Subcutaneous abdominal adipose tissue (tissue), 5 donors: Measurements from ENCODE around the gene ZSCAN22.
"Not testable (repeated sequence)": the region's sequence is repeated elsewhere in the genome, so short reads cannot be mapped to it uniquely, and the experiment has no call there.

Source experiments
- H3K27ac ChIP-seq: one replicate; pipeline ENCODE4 v1.7.0; 2013; ENCODE audit warnings: low read depth, mild to moderate bottlenecking, inconsistent platforms, low read length, moderate library complexity
- H3K27me3 ChIP-seq, 5 donors: one replicate each; pipeline ENCODE4 v1.7.0; 2013; ENCODE audit warnings: low read length in 5 of 5, inconsistent platforms in 1 of 5; ENCODE audit not compliant: control insufficient read depth in 5 of 5, insufficient read depth in 4 of 5
- H3K36me3 ChIP-seq, 5 donors: one replicate each; pipeline ENCODE4 v1.7.0; 2013; ENCODE audit warnings: low read length in 5 of 5; ENCODE audit not compliant: control insufficient read depth in 5 of 5, insufficient read depth in 5 of 5
- H3K4me1 ChIP-seq, 5 donors: one replicate each; pipeline ENCODE4 v1.7.0; 2013; ENCODE audit warnings: low read length in 5 of 5, mild to moderate bottlenecking in 3 of 5, moderate library complexity in 1 of 5; ENCODE audit not compliant: control insufficient read depth in 5 of 5, insufficient read depth in 5 of 5
- H3K4me3 ChIP-seq, 5 donors: one replicate each; pipeline ENCODE4 v1.7.0; 2013; ENCODE audit warnings: low read length in 5 of 5, low read depth in 1 of 5
- H3K9ac ChIP-seq, 5 donors: one replicate each; pipeline ENCODE4 v1.7.0; 2013; ENCODE audit warnings: low read length in 5 of 5, mild to moderate bottlenecking in 4 of 5, moderate library complexity in 3 of 5
- H3K9me3 ChIP-seq, 5 donors: one replicate each; pipeline ENCODE4 v1.7.0; 2013; ENCODE audit warnings: low read length in 5 of 5; ENCODE audit not compliant: control insufficient read depth in 5 of 5
- donor health status: healthy.
- donor health status: healthy.
- donor health status: healthy.
- donor health status: healthy.
- donor health status: healthy.

The ZSCAN22 gene

DNA sequence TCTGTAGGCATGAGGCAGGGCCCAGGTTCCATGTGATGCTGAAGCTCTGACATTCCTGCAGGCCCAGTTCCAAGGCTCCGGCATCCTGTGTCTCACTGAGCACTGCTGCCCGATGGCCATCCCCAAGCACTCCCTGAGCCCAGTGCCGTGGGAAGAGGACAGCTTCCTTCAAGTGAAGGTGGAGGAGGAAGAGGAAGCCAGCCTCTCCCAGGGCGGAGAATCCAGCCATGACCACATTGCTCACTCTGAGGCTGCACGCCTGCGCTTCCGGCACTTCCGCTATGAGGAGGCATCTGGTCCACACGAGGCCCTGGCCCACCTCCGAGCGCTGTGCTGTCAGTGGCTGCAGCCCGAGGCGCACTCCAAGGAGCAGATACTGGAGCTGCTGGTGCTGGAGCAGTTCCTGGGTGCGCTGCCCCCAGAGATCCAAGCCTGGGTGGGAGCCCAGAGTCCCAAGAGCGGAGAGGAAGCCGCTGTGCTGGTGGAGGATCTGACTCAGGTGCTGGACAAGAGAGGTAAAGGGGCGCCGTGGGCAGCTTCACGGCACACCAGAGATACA lies 8.0 kb downstream of the ZSCAN22 start:
- H3K4me3 ChIP-seq, result no peak overlapping the region
- no peaks in the 10 kb centered on the region for H3K9me3 ChIP-seq
- no peak overlapping the region for H3K27ac ChIP-seq
- no peak overlapping the region for H3K9ac ChIP-seq
- no peaks in the 10 kb centered on the region for H3K27me3 ChIP-seq
- peaks cover 0 to 10% (median 2%) of the 10 kb centered on the region in 5 donors for H3K4me1 ChIP-seq
- peaks cover 0 to 48% (median 46%) of the 10 kb centered on the region in 5 donors for H3K36me3 ChIP-seq

GRCh38 chr19:58335630-58336029 lies 8.8 kb downstream of the ZSCAN22 start:
- H3K27ac ChIP-seq, result no peak overlapping the region
- no peak overlapping the region for H3K4me3 ChIP-seq
- peaks cover 0 to 9% (median 3%) of the 10 kb centered on the region in 5 donors for H3K4me1 ChIP-seq
- H3K9me3 ChIP-seq, result no peaks in the 10 kb centered on the region
- no peak overlapping the region for H3K9ac ChIP-seq
- no peaks in the 10 kb centered on the region for H3K27me3 ChIP-seq
- H3K36me3 ChIP-seq, result peaks cover 0 to 52% (median 51%) of the 10 kb centered on the region in 5 donors

DNA sequence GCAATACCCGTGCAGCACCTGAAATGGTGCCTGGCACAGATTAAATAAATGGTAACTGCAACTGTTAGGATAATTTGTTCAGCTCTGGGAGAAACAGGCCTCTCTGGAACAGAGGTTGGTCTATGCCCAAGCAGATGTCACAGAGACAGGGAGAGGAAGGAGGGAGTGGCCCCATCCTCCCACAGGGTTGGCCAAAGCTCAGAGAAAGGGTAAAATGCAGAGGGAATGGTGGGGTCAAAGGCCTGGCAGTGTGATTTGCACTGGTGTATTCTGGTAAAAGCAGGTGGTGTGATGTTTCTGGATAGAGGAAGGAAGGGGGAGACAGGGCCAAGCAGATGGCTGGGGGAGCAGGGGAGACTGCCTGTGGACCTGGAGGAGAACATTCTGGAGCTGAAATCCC lies 9.4 kb downstream of the ZSCAN22 start:
- Histone ChIP-seq H3K9me3 (no peaks in the 10 kb centered on the region), H3K27me3 (no peaks in the 10 kb centered on the region), H3K27ac (no peak overlapping the region), H3K4me1 (peaks cover 0 to 8% (median 3%) of the 10 kb centered on the region in 5 donors), H3K4me3 (no peak overlapping the region), H3K9ac (no peak overlapping the region), H3K36me3 (peaks cover 0 to 57% (median 52%) of the 10 kb centered on the region in 5 donors)

- Histone ChIP-seq H3K27ac (no peak overlapping the region), H3K9ac (no peak overlapping the region), H3K4me1 (peaks cover 0 to 8% (median 3%) of the 10 kb centered on the region in 5 donors), H3K27me3 (no peaks in the 10 kb centered on the region), H3K4me3 (no peak overlapping the region), H3K36me3 (peaks cover 0 to 62% (median 53%) of the 10 kb centered on the region in 5 donors), H3K9me3 (no peaks in the 10 kb centered on the region)
Measured at GRCh38 chr19:58336820-58337219, 10.0 kb downstream of the ZSCAN22 start.

GRCh38 chr19:58338336-58338735 lies 11.5 kb downstream of the ZSCAN22 start:
- Histone ChIP-seq H3K36me3 (peaks cover 0 to 64% (median 53%) of the 10 kb centered on the region in 5 donors), H3K27ac (no peak overlapping the region)

DNA sequence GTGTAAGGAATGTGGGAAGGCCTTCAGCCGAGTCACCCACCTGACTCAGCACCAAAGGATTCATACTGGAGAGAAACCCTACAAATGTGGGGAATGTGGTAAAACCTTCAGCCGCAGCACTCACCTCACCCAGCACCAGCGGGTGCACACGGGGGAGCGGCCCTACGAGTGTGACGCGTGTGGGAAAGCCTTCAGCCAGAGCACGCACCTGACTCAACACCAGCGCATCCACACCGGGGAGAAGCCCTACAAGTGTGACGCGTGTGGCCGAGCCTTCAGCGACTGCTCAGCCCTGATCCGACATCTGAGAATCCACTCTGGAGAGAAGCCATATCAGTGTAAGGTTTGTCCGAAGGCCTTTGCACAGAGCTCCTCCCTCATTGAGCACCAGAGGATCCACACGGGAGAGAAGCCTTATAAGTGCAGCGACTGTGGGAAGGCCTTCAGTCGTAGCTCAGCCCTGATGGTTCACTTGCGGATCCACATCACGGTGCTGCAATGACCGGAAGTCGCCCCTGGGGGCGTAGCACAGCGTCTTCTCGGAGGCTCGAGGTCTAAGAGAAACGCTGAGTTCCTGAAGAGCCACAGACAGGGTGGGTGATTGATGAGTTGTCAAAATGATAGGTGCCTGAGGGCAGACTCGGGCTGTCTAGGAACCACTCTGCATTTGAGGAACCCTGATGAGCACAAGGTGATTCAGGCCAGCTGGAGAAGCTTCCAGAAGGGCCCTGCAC lies 12.2 kb downstream of the ZSCAN22 start:
- peaks cover 0 to 8% (median 3%) of the 10 kb centered on the region in 5 donors for H3K4me1 ChIP-seq
- H3K4me3 ChIP-seq, result no peak overlapping the region
- H3K9me3 ChIP-seq, result no peaks in the 10 kb centered on the region
- peaks cover 0 to 64% (median 53%) of the 10 kb centered on the region in 5 donors for H3K36me3 ChIP-seq
- no peaks in the 10 kb centered on the region for H3K27me3 ChIP-seq
- H3K9ac ChIP-seq, result no peak overlapping the region
- H3K27ac ChIP-seq, result no peak overlapping the region

More at GRCh38 chr19:58338336-58338735, 11.5 kb downstream of the ZSCAN22 start:
- Histone ChIP-seq H3K27me3 (no peaks in the 10 kb centered on the region), H3K9me3 (no peaks in the 10 kb centered on the region), H3K9ac (no peak overlapping the region), H3K4me1 (peaks cover 0 to 8% (median 3%) of the 10 kb centered on the region in 5 donors), H3K4me3 (no peak overlapping the region)

- H3K4me1 ChIP-seq, result peaks cover 0 to 21% (median 12%) of the 10 kb centered on the region in 5 donors
- H3K36me3 ChIP-seq, result peaks cover 0 to 13% (median 4%) of the 10 kb centered on the region in 5 donors
- H3K4me3 ChIP-seq, result no peak overlapping the region
- no peaks in the 10 kb centered on the region for H3K9me3 ChIP-seq
- H3K9ac ChIP-seq, result no peak overlapping the region
- H3K27ac ChIP-seq, result no peak overlapping the region
- peaks cover 7 to 31% (median 18%) of the 10 kb centered on the region in 5 donors for H3K27me3 ChIP-seq
Measured at GRCh38 chr19:58345558-58345957, 18.8 kb downstream of the ZSCAN22 start.

- Histone ChIP-seq H3K9ac (peak overlapping the region in 3 of 5 donors; percentile 52 to 68 (median 66)), H3K36me3 (no peaks in the 10 kb centered on the region), H3K4me3 (peak overlapping the region; percentile 38 to 75 (median 48)), H3K27ac (no peak overlapping the region), H3K27me3 (peaks cover 7 to 44% (median 32%) of the 10 kb centered on the region in 5 donors), H3K9me3 (no peaks in the 10 kb centered on the region), H3K4me1 (peaks cover 0 to 23% (median 14%) of the 10 kb centered on the region in 5 donors)
Measured at GRCh38 chr19:58346961-58347929, 20.5 kb downstream of the ZSCAN22 start.

GRCh38 chr19:58348080-58348479 lies 21.3 kb downstream of the ZSCAN22 start:
- peak overlapping the region in 1 of 5 donors; percentile 56 for H3K9ac ChIP-seq

More at GRCh38 chr19:58348080-58348479, 21.3 kb downstream of the ZSCAN22 start:
- not testable (repeated sequence) for H3K9me3 ChIP-seq, H3K36me3 ChIP-seq, H3K27ac ChIP-seq
- Histone ChIP-seq H3K4me3 (peak overlapping the region; percentile 38 to 75 (median 48)), H3K27me3 (peaks cover 7 to 53% (median 35%) of the 10 kb centered on the region in 5 donors), H3K4me1 (peaks cover 0 to 23% (median 14%) of the 10 kb centered on the region in 5 donors)
